ENCODE results near the gene FNIP2. TPM values are rescaled to one million over a fixed set of nuclear protein-coding genes. Genes with fewer than 3 reads are reported as not detected.

The FNIP2 gene
- total and polyA plus RNA-seq, 9 of the 15 experiments (the other 6 are each of a cell fraction or from before 2014, with no cell fraction given): 1.7 to 15.5 (median 8.3) TPM

GRCh38 chr4:158912390-158912789, 143.6 kb downstream of the FNIP2 start (continued):
- TF ChIP-seq, protein P1, sequence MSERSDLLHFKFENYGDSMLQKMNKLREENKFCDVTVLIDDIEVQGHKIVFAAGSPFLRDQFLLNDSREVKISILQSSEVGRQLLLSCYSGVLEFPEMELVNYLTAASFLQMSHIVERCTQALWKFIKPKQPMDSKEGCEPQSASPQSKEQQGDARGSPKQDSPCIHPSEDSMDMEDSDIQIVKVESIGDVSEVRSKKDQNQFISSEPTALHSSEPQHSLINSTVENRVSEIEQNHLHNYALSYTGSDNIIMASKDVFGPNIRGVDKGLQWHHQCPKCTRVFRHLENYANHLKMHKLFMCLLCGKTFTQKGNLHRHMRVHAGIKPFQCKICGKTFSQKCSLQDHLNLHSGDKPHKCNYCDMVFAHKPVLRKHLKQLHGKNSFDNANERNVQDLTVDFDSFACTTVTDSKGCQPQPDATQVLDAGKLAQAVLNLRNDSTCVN (CRISPR knock-in tag; IDR thresholded peaks at IDR 0.05): no peak
- TF ChIP-seq ZNF197 (CRISPR knock-in tag; IDR thresholded peaks at IDR 0.05; ENCODE audit: low read depth) (no peak), NFE2L1 (tag; IDR thresholded peaks at IDR 0.05; ENCODE audit: borderline replicate concordance, low read depth) (no peak), POLR2B (IDR thresholded peaks at IDR 0.05; ENCODE audit: low read depth, partially characterized antibody) (no peak), MAZ (CRISPR knock-in tag; conservative IDR thresholded peaks at IDR 0.05 in 1 of 2, IDR thresholded peaks at IDR 0.05 in 1 of 2) (no peak), ZFX (CRISPR knock-in tag; IDR thresholded peaks at IDR 0.05) (no peak), ZNF592 (IDR thresholded peaks at IDR 0.05) (no peak), TBL1XR1 (IDR thresholded peaks at IDR 0.05; ENCODE audit: low read length in 2 of 2) (no peak), ARNT (IDR thresholded peaks at IDR 0.05) (no peak), KLF1 (tag; IDR thresholded peaks at IDR 0.05) (no peak), CBFB (CRISPR knock-in tag; IDR thresholded peaks at IDR 0.05) (no peak), POLR2AphosphoS2 (IDR thresholded peaks at IDR 0.05; ENCODE audit: low read length) (no peak), CSDE1 (IDR thresholded peaks at IDR 0.05) (no peak), ZNF507 (tag; conservative IDR thresholded peaks at IDR 0.05) (no peak)

All from K562 (cell line).